HG03520 (cell line): ENCODE results near the gene STIP1.
"Not testable (repeated sequence)": the region's sequence is repeated elsewhere in the genome, so short reads cannot be mapped to it uniquely, and the experiment has no call there.

Experiments used
- ATAC-seq: cut with Tn5 transposase; IDR thresholded peaks from one replicate; pipeline ENCODE4 v1.9.1; 2021; ENCODE audit warnings: mild to moderate bottlenecking, moderate library complexity; ENCODE audit not compliant: unreplicated experiment

STIP1 gene

GRCh38 chr11:64235437-64236161 is 49.6 kb downstream of the STIP1 start:
- ATAC-seq: no peak

DNA sequence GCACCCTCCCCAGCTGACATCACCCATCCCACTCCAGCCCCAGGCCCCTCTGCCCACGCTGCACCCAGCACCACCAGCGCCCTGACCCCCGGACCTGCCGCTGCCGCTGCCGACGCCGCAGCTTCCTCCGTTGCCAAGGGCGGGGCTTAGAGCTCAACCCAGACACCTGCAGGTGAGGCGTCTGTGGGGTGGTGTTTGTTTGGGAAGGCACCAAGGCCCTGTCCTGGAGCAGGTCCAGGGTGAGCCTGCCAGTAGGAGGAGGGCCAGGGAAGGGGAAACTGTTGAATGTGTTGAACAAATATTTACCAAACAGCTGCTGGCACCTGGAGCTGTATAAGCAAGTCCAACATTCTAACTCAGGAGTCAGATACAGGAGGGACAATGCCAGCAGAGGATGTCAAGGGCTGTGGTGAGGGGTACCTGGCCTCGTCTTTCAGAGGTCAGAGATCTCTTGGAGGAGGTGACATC is 51.5 kb downstream of the STIP1 start:
- ATAC-seq: no peak

- no peak for ATAC-seq
Observed at GRCh38 chr11:64238076-64238475, 52.1 kb downstream of the STIP1 start.

DNA sequence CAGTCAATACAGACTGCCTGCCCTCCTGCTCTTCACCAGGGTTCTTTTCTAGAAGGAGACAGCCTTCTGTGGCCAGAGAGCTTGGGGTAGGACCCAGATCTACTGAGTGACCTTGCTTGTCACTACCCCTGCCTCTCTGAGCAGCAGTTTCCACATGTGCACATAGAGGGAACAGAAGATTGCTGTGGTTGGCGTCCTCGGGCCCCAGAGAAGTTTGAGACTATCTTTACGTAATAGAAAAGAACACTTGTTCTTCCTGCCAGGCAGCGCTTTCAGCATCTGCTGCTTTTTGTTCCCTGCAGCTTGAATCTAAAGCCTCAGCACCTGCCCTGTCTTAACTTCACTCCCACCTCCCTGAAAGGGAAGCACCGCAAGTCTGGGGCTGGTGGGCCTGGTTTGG is 53.0 kb downstream of the STIP1 start:
- no peak for ATAC-seq

GRCh38 chr11:64239662-64240434 is 53.9 kb downstream of the STIP1 start:
- no peak for ATAC-seq

- peak; percentile 44 for ATAC-seq
Observed at GRCh38 chr11:64240435-64241240, 54.7 kb downstream of the STIP1 start, which contains the start of gene FKBP2. TSS of gene FKBP2 (plus strand) at chr11:64241095. CDS start at chr11:64242388, 1,293 bp downstream.

GRCh38 chr11:64241241-64241490 is 55.2 kb downstream of the STIP1 start:
- peak; percentile 49 for ATAC-seq

DNA sequence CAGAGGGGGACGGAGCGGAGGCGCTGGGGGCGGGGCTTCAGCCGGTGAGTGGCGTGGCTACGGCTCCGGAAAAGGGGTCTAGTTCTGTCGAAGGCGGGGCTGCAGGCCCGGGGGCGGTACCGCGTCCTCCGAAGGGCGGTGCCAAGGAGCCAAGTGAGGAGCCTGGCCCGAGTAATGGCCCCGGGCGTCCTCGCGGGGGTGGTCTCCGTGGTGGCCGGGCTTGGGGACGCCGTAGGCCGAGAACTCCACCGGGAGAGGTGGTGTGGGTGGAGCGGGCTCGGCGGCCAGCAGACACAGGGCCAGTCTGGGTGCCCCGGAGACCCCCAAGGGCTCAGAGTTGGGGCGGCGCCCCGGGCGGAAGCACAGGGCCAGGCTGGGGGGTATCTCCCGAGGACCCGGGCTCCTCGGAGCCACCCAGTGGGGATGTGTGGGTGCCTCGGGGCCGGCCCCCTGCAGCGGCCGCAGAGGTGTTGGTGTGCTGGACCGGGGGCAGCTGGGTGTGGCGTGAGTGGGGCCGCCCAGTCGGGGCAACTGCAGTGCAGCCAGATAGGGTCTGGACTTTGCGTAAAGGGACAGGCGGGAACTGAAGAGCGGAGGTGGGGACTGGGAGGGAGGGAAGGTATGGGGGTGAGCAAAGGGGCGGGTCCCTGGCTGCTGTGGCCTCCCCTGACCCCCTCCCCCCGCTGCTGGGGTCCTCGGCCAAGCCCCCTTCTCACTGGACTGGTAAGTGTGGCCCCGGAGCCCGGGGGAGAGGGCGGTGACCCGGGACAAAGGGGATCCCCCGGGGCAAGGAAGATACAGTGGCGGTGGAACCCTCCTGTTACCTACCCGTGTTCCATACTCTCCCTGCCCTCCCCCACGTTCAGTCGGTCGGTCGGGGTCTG is 55.8 kb downstream of the STIP1 start:
- ATAC-seq: peak; percentile 61

DNA sequence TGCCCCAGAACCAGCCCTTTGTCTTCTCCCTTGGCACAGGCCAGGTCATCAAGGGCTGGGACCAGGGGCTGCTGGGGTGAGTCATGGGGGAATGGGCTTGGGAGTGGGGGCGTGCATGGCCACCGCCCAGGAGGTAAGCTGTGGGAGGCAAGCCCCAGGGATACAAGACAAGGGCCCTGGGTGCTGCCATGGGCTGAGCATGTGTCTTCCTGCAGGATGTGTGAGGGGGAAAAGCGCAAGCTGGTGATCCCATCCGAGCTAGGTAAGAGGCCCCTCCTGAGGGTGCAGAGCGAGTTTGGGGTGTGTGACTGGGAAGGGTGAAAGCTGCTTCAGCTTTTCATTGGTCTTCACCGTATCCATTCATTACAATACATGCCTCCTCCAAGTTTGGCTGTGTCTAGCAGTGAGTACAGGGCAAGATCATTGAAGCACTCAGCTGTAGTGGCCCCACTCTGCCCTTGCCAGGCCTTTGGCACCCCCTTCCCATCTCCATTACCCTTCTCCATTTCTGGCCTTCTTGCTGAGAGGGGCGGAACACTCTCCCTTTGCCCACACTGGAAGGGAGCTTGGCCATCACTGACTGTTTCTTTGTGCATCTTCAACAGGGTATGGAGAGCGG is 57.4 kb downstream of the STIP1 start:
- ATAC-seq: no peak

GRCh38 chr11:64244107-64244506 is 58.1 kb downstream of the STIP1 start:
- no peak for ATAC-seq

DNA sequence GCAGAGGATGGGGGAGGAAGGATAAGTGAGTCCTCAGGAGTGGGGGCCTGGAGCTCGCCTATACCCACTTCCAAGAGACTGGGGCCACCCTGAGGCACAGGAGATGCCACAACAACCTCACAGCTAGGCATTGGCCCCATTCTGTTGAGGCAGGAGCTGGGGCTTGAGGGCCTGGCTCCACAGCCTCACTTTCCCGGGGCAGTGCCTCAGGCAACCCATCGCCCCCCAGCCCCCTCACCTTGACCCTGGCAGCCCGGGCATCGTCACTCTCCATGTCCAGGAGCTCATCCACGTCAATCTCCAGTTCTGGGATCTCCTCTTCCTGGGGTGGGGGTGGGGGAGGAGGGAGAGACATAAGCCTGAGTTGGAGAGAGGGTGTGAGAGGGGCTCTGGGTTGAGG is 59.0 kb downstream of the STIP1 start:
- no peak for ATAC-seq

DNA sequence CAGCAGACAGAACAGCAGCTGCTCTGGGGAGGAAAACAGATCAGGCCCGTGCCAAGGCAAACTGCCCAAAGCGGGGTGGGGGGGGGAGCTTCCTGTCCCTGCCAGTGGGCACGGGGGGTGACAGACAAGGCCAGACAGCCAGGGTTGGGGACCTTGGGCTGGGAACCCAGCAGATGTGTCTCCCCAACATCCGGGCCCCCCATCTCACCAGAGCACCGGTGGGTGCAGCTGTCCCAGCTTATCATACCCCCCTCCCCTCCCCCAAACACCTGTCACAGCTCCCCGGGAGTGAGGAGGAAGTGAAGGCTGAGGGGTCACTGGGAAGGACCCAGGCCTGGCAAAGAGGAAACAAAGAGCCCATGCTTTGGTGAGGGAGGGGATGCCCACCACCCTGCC is 59.4 kb downstream of the STIP1 start:
- no peak for ATAC-seq

GRCh38 chr11:64245797-64246620 is 60.0 kb downstream of the STIP1 start:
- ATAC-seq: no peak

DNA sequence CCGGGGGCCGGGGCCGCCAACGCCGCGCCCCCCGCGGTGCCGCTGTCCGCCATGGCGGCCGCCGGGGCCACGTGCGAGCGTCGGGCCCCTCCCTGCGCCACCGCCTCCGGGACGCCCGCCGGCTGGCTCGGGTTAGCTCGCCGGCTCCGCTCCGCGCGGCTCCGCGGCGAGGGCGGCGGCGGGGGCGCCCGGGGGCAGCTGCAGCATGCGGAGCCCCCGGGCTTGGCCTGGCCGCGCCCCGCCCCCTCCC is 60.6 kb downstream of the STIP1 start:
- ATAC-seq: not testable (repeated sequence)

DNA sequence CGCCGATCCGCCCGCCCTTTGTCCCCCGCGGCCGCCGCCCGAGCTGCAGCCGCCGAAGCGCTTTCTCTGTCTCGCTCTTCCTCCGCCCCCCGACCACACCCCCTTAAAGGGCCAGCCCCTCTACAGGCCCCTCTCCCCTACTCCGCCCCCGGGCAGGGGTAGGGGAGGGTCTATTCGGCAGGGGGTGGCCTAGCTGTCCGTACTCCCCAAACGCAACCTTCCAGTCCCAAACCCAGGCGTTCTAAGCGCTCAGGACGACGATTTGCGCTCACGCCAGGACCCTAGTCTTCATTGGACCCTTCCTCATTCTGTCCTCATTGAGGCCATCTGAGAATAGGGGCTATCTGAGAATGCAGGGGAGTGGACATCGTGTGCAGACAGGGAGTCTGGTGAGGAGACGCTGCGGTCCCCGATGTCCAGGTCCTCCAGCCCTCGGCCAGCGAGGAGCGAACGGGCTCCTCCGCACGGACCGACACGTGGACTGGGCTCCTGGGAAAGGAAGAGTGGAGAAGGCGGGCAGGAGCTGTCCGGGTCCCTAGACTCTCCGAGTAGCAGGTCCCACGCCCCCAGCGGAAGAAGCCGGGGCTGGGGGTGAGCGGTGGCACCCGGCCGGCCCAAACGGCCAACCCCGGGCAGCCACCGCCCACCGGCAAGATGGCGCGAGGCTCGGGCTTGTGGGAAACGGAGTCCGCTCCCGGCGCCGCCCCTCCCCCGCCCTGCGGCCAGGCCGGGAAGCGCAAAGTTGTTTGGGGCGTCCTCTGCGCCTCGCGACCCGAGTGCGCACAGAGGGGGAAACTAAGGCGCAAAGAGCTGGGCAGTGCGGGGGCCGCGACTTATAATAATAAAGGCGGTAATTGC is 61.1 kb downstream of the STIP1 start, which contains the start of gene PPP1R14B:
Gene PPP1R14B, minus strand, starts transcription at position 73 of the 858 bp plus-strand sequence. CDS start 270 bp downstream, outside the sequence.
- ATAC-seq: peak; percentile 33

DNA sequence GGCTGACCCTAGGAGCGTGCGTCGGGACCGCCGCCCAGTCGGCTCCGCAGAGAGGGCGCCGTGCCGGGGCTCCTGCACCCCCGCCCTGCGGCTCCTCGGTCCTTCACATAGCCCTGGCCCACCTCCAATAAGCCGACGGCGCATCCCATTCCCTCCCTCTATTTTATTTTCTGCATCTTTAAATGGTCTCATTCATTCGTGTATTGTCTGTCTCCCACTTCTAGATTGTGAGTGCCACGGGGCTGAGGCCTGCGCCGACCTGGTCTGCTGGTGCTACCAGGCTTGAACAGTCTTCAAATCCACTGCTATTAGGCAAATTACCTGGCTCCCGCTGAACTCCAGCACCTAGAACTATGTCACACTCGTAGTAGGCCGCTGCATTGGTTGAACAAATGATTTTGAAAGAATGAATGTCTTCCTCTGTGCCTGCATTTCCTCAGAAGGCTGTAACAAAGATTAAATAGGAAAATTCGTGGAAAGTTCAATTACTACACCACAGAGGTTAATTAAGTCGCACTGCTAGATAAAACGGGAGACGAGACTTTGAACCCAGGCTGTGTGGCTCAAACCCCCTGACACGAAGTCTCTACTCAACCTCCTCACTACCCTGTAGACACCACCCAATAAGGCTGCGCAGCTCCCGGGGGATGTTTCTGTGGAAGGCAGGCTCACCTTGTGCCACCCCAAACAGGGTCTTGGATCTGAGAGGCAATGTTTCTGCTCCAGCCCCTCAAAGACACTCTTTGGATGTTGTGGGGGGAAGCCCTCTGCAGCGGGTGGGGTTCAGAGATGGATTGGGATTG is 62.0 kb downstream of the STIP1 start:
- ATAC-seq: no peak

GRCh38 chr11:64248578-64248977 is 62.6 kb downstream of the STIP1 start:
- no peak for ATAC-seq

GRCh38 chr11:64249038-64249437 is 63.1 kb downstream of the STIP1 start:
- no peak for ATAC-seq
